ENCODE measurements around the gene SSBP4. TPM values are rescaled to one million over a fixed set of nuclear protein-coding genes. Genes with fewer than 3 reads are reported as not detected.

Gene SSBP4
- total and polyA plus RNA-seq, 9 of the 15 experiments (the other 6 are each of a cell fraction or from before 2014, with no cell fraction given) = 1.1 to 189 (median 39.0) TPM

GRCh38 chr19:18386543-18387271, 32.5 kb upstream of the SSBP4 start (continued):
- TF ChIP-seq ZNF592 (IDR thresholded peaks at IDR 0.05) (peak; percentile 20; the same call in 1 of the 2 replicates), CBFB (CRISPR knock-in tag; IDR thresholded peaks at IDR 0.05) (0 out of 2 replicates have a peak, but pooled peaks have one; percentile 62), PHF20 (IDR thresholded peaks at IDR 0.05; ENCODE audit: partially characterized antibody) (no peak), ZNF407 (IDR thresholded peaks at IDR 0.05; ENCODE audit: low read depth) (no peak), HNRNPL (IDR thresholded peaks at IDR 0.05; ENCODE audit: low read depth, low read length) (no peak), ESRRA (IDR thresholded peaks at IDR 0.05; ENCODE audit: borderline replicate concordance, low read depth) (no peak), MCM7 (IDR thresholded peaks at IDR 0.05) (no peak), MITF (IDR thresholded peaks at IDR 0.05) (peak; percentile 21; the same call in 1 of the 2 replicates), HDAC8 (tag; IDR thresholded peaks at IDR 0.05) (no peak), MLLT1 (IDR thresholded peaks at IDR 0.05) (peak in 1 of 2 experiments; percentile 52; a peak in 1 of 4 replicates), PTBP1 (IDR thresholded peaks at IDR 0.05; ENCODE audit: low read depth, low read length) (0 out of 2 replicates have a peak, but pooled peaks have one; percentile 1)

Measured in K562 (cell line).